Measurements from ENCODE around the gene SAMHD1. TPM values are rescaled to one million over a fixed set of nuclear protein-coding genes. Genes with fewer than 3 reads are reported as not detected.
A peak's percentile ranks its signal among the peaks of the same experiment; 100 is the strongest.

The SAMHD1 gene
- total and polyA plus RNA-seq, 2 of the 13 experiments (the other 11 are each of a cell fraction or from before 2014, with no cell fraction given) = 16.9 to 43.5 TPM

- no peak overlapping the region for H3K9ac ChIP-seq (ENCODE audit: insufficient read depth, low read depth, low read length)
- H2AFZ ChIP-seq (ENCODE audit: low read length) = no peak overlapping the region
- no peaks in the 10 kb centered on the region for H3K9me3 ChIP-seq (ENCODE audit: low read length)
- peaks cover 18 to 26% of the 10 kb centered on the region in 2 experiments for H3K36me3 ChIP-seq (replicated peaks in 1 of 2; ENCODE audit: control insufficient read depth in 1 of 2, insufficient read depth in 2 of 2, low read length in 2 of 2)
- H3K4me2 ChIP-seq (ENCODE audit: low read depth, low read length) = no peak overlapping the region
- in situ Hi-C loops (cut with HindIII; ENCODE audit: extremely low pct_ligation_motif_present, low pct_unique_long_range_greater_than_20kb) (no loop called here), intact Hi-C loops (cut with micrococcal nuclease; ENCODE audit: unreplicated experiment) (no loop called here)
- ChIA-PET CTCF (ENCODE audit: low intra/inter-chr PET ratio, low total read pairs) (no interaction called here), POLR2A (no interaction called here)
- H3K4me1 ChIP-seq (ENCODE audit: insufficient read depth, low read length) = no peaks in the 10 kb centered on the region
- H4K20me1 ChIP-seq (ENCODE audit: insufficient read depth, low read length) = no peaks in the 10 kb centered on the region
- DNase-seq (ENCODE audit: low spot score) = no peak
- no peak overlapping the region for H3K4me3 ChIP-seq (replicated peaks in 1 of 3; ENCODE audit: insufficient read depth in 1 of 3, low read depth in 2 of 3, low read length in 3 of 3)
- no peak for ATAC-seq
- no peak overlapping the region for H3K27ac ChIP-seq (ENCODE audit: extremely low read length, insufficient read depth, low read length)
- H3K27me3 ChIP-seq (ENCODE audit: control insufficient read depth in 1 of 2, insufficient read depth in 2 of 2, low read length in 2 of 2) = no peaks in the 10 kb centered on the region
- WGBS (ENCODE audit: low lambda C conversion rate) = 97% methylated on average over 6 of the region's 6 CpGs
- BruUV-seq (replicated peaks) = no TSS peak
- FAIRE-seq = no peak
- TF ChIP-seq TOE1 (CRISPR knock-in tag; IDR thresholded peaks at IDR 0.05) = no peak
- no peak for TF ChIP-seq BHLHE40 (IDR thresholded peaks at IDR 0.05; ENCODE audit: low read length)
- TF ChIP-seq NR2F1 (CRISPR knock-in tag; IDR thresholded peaks at IDR 0.05) = no peak
- no peak for TF ChIP-seq POLR2A (IDR thresholded peaks at IDR 0.05; ENCODE audit: insufficient read depth in 1 of 2, low read depth in 2 of 2, low read length in 2 of 2)
- TF ChIP-seq CENPX (CRISPR knock-in tag; IDR thresholded peaks at IDR 0.05) = no peak
- TF ChIP-seq ZNF263 (CRISPR knock-in tag; IDR thresholded peaks at IDR 0.05) = no peak
- TF ChIP-seq SOX13 (IDR thresholded peaks at IDR 0.05) = no peak
- TF ChIP-seq SOX13 (CRISPR knock-in tag; conservative IDR thresholded peaks at IDR 0.05 in 1 of 2, IDR thresholded peaks at IDR 0.05 in 1 of 2) = no peak
- TF ChIP-seq NR2F6 (IDR thresholded peaks at IDR 0.05) = no peak
- TF ChIP-seq NR2F6 (CRISPR knock-in tag; IDR thresholded peaks at IDR 0.05) = no peak
- no peaks in the 10 kb centered on the region for H3K79me2 ChIP-seq (ENCODE audit: insufficient read depth, low read length)
These were observed 34.3 kb downstream of the SAMHD1 start for GRCh38 chr20:36917240-36917639.

- H3K27ac ChIP-seq (ENCODE audit: extremely low read length, insufficient read depth, low read length) = no peak overlapping the region
- CTCF ChIA-PET (ENCODE audit: low intra/inter-chr PET ratio, low total read pairs) = no interaction called here
- POLR2A ChIA-PET = no interaction called here
- no peaks in the 10 kb centered on the region for H4K20me1 ChIP-seq (ENCODE audit: insufficient read depth, low read length)
- no peaks in the 10 kb centered on the region for H3K4me1 ChIP-seq (ENCODE audit: insufficient read depth, low read length)
- H3K36me3 ChIP-seq (replicated peaks in 1 of 2; ENCODE audit: control insufficient read depth in 1 of 2, insufficient read depth in 2 of 2, low read length in 2 of 2) = peaks cover 18 to 37% of the 10 kb centered on the region in 2 experiments
- TF ChIP-seq KDM5B (CRISPR knock-in tag; IDR thresholded peaks at IDR 0.05; ENCODE audit: borderline replicate concordance) = no peak
- no peak for TF ChIP-seq ZNF572 (CRISPR knock-in tag; IDR thresholded peaks at IDR 0.05)
- no peak for TF ChIP-seq TEF (CRISPR knock-in tag; IDR thresholded peaks at IDR 0.05)
- TF ChIP-seq TEAD3 (CRISPR knock-in tag; optimal IDR thresholded peaks at IDR 0.05; ENCODE audit: borderline replicate concordance) = no peak
- TF ChIP-seq ZNF121 (CRISPR knock-in tag; IDR thresholded peaks at IDR 0.05) = peak; percentile 51; the same call in 1 of the 2 replicates
- no peak for TF ChIP-seq ZMYM3 (CRISPR knock-in tag; IDR thresholded peaks at IDR 0.05)
- no peak overlapping the region for H3K4me3 ChIP-seq (replicated peaks in 1 of 3; ENCODE audit: insufficient read depth in 1 of 3, low read depth in 2 of 3, low read length in 3 of 3)
- H3K4me2 ChIP-seq (ENCODE audit: low read depth, low read length) = no peak overlapping the region
- no peak for DNase-seq (ENCODE audit: low spot score)
- no peaks in the 10 kb centered on the region for H3K79me2 ChIP-seq (ENCODE audit: insufficient read depth, low read length)
- H3K9ac ChIP-seq (ENCODE audit: insufficient read depth, low read depth, low read length) = no peak overlapping the region
- no peaks in the 10 kb centered on the region for H3K27me3 ChIP-seq (ENCODE audit: control insufficient read depth in 1 of 2, insufficient read depth in 2 of 2, low read length in 2 of 2)
- no peaks in the 10 kb centered on the region for H3K9me3 ChIP-seq (ENCODE audit: low read length)
- intact Hi-C loops (cut with micrococcal nuclease; ENCODE audit: unreplicated experiment) (no loop called here), in situ Hi-C loops (cut with HindIII; ENCODE audit: extremely low pct_ligation_motif_present, low pct_unique_long_range_greater_than_20kb) (no loop called here)
- no peak for FAIRE-seq
- 98% methylated on average over 2 of the region's 2 CpGs for WGBS (ENCODE audit: low lambda C conversion rate)
- BruUV-seq (replicated peaks) = no TSS peak
- no peak overlapping the region for H2AFZ ChIP-seq (ENCODE audit: low read length)
- ATAC-seq = no peak
These were observed 35.3 kb downstream of the SAMHD1 start for GRCh38 chr20:36916199-36916598.
